HepG2 (cell line): Measurements from ENCODE around the gene XAF1. TPM values are rescaled to one million over a fixed set of nuclear protein-coding genes. Genes with fewer than 3 reads are reported as not detected.

Source experiments
- ARNT2 ChIP-seq: sonication (generic); formaldehyde crosslinking; IDR thresholded peaks from 2 replicates; pipeline ENCODE4 v1.8.0; 2022; ENCODE audit warnings: mild to moderate bottlenecking, low read depth, missing genetic modification reagents, moderate library complexity
- BCL6 ChIP-seq: IDR thresholded peaks from 2 replicates; pipeline ENCODE4 v1.6.1; 2016; ENCODE audit warnings: missing genetic modification reagents, missing compliant biosample characterization
- CBX1 ChIP-seq: IDR thresholded peaks from one replicate; pipeline ENCODE4 v1.6.1; 2016; ENCODE audit warnings: antibody characterized with exemption, low read depth
- CENPT ChIP-seq: sonication (generic); formaldehyde crosslinking; IDR thresholded peaks from 2 replicates; pipeline ENCODE4 v1.8.0; 2022; ENCODE audit warnings: low read depth, mild to moderate bottlenecking, moderate library complexity, missing genetic modification reagents
- KLF12 ChIP-seq: sonication (generic); formaldehyde crosslinking; IDR thresholded peaks from 2 replicates; pipeline ENCODE4 v1.4.0; 2020; ENCODE audit warnings: missing genetic modification reagents, borderline replicate concordance
- PAX8 ChIP-seq: sonication (generic); formaldehyde crosslinking; IDR thresholded peaks from 2 replicates; pipeline ENCODE4 v1.8.0; 2022; ENCODE audit warnings: mild to moderate bottlenecking, missing genetic modification reagents, borderline replicate concordance
- PBX3 ChIP-seq: sonication (generic); formaldehyde crosslinking; IDR thresholded peaks from 2 replicates; pipeline ENCODE4 v1.8.1; 2023; ENCODE audit warnings: missing genetic modification reagents, inconsistent platforms, borderline replicate concordance
- PHF21A ChIP-seq: sonication (generic); formaldehyde crosslinking; IDR thresholded peaks from 2 replicates; pipeline ENCODE4 v1.5.0; 2020; ENCODE audit warnings: mild to moderate bottlenecking, missing genetic modification reagents
- REPIN1 ChIP-seq: sonication (generic); formaldehyde crosslinking; IDR thresholded peaks from 2 replicates; pipeline ENCODE4 v1.8.0; 2022; ENCODE audit warnings: missing genetic modification reagents, low read depth, mild to moderate bottlenecking, borderline replicate concordance
- SOX13 ChIP-seq, 3 experiments: fragments of 450-650 bp in 1 of 3; sonication (generic) in 1 of 3; formaldehyde crosslinking in 1 of 3; IDR thresholded peaks in 2 of 3; conservative IDR thresholded peaks in 1 of 3; 2 replicates each; pipeline versions ENCODE4 v1.5.0 to v1.6.1; 2016 to 2020; ENCODE audit warnings: antibody characterized with exemption in 1 of 3, mild to moderate bottlenecking in 1 of 3, missing compliant biosample characterization in 1 of 3, missing genetic modification reagents in 1 of 3, moderate library complexity in 1 of 3
- ZFP37 ChIP-seq: sonication (generic); formaldehyde crosslinking; IDR thresholded peaks from 2 replicates; pipeline ENCODE4 v1.4.0; 2020; ENCODE audit warnings: missing genetic modification reagents, borderline replicate concordance
- ZFP90 ChIP-seq: sonication (generic); formaldehyde crosslinking; IDR thresholded peaks from 2 replicates; pipeline ENCODE4 v1.8.0; 2022; ENCODE audit warnings: missing genetic modification reagents, mild to moderate bottlenecking, inconsistent platforms, borderline replicate concordance
- ZHX2 ChIP-seq, 2 experiments: sonication (generic) in 1 of 2; formaldehyde crosslinking in 1 of 2; IDR thresholded peaks; 2 replicates each; pipeline versions ENCODE4 v1.6.1 to v1.9.0; 2014 to 2022; ENCODE audit warnings: antibody characterized with exemption in 1 of 2, borderline replicate concordance in 1 of 2, inconsistent platforms in 1 of 2, low read depth in 1 of 2, missing genetic modification reagents in 1 of 2
- ZNF552 ChIP-seq: sonication (generic); formaldehyde crosslinking; IDR thresholded peaks from 2 replicates; pipeline ENCODE4 v1.9.0; 2022; ENCODE audit warnings: missing genetic modification reagents, mild to moderate bottlenecking, borderline replicate concordance
- polyA plus RNA-seq, 8 experiments: library from polyadenylated mRNA; depleted of rRNA in 3 of 8; stranded (reverse) in 7 of 8; unstranded in 1 of 8; fragments of >200 nt; fragmentation: Illumina TruSeq in 4 of 8; extraction: Trizol in 4 of 8; gene quantifications; 2 replicates each; pipeline versions ENCODE4 v1.2.1 to v1.2.3, GENCODE V29; 2011 to 2016; ENCODE audit warnings: low read depth in 4 of 8, missing spikeins in 1 of 8, mixed read lengths in 1 of 8; ENCODE audit not compliant: insufficient read depth in 1 of 8
- total RNA-seq, 5 experiments: library from RNA; depleted of rRNA; stranded (reverse); fragments of >200 nt; fragmentation: Illumina TruSeq; extraction: Trizol; gene quantifications; 2 replicates each; pipeline ENCODE4 v1.2.3, GENCODE V29; 2016; ENCODE audit warnings: low read depth in 1 of 5
- TF ChIP-seq, protein P1 (sequence below): sonication (generic); formaldehyde crosslinking; conservative IDR thresholded peaks from 2 replicates; pipeline ENCODE4 v1.4.0; 2020; ENCODE audit warnings: missing genetic modification reagents
- TF ChIP-seq, protein P2 (sequence below): sonication (generic); formaldehyde crosslinking; IDR thresholded peaks from 2 replicates; pipeline ENCODE4 v1.5.1; 2020; ENCODE audit warnings: mild to moderate bottlenecking, missing genetic modification reagents, borderline replicate concordance
- TF ChIP-seq, protein P3 (sequence below): sonication (generic); formaldehyde crosslinking; IDR thresholded peaks from 2 replicates; pipeline ENCODE4 v1.4.0; 2020; ENCODE audit warnings: missing genetic modification reagents

The XAF1 gene
- total and polyA plus RNA-seq, 2 of the 13 experiments (the other 11 are each of a cell fraction or from before 2014, with no cell fraction given): 1.2 to 2.4 TPM

GRCh38 chr17:6711681-6712057 lies 44.2 kb upstream of the XAF1 start (continued):
- TF ChIP-seq ZFP90 (no peak; the same call in 1 of the 2 replicates), SOX13 (IDR thresholded peaks at IDR 0.05) (no peak), SOX13 (CRISPR knock-in tag; conservative IDR thresholded peaks at IDR 0.05 in 1 of 2, IDR thresholded peaks at IDR 0.05 in 1 of 2) (peak in 1 of 2 experiments; percentile 68; a peak in 2 of 4 replicates), PBX3 (no peak), REPIN1 (CRISPR knock-in tag) (no peak), BCL6 (peak; percentile 69), ZFP37 (no peak), CENPT (CRISPR knock-in tag) (no peak), ARNT2 (CRISPR knock-in tag) (no peak), CBX1 (no peak), ZNF552 (CRISPR knock-in tag) (no peak), PHF21A (CRISPR knock-in tag) (0 out of 2 replicates have a peak, but pooled peaks have one; percentile 9), PAX8 (no peak), ZHX2 (IDR thresholded peaks at IDR 0.05; ENCODE audit: low read depth) (no peak), ZHX2 (CRISPR knock-in tag; IDR thresholded peaks at IDR 0.05; ENCODE audit: borderline replicate concordance) (no peak), KLF12 (CRISPR knock-in tag) (no peak)
- TF ChIP-seq, protein P1, sequence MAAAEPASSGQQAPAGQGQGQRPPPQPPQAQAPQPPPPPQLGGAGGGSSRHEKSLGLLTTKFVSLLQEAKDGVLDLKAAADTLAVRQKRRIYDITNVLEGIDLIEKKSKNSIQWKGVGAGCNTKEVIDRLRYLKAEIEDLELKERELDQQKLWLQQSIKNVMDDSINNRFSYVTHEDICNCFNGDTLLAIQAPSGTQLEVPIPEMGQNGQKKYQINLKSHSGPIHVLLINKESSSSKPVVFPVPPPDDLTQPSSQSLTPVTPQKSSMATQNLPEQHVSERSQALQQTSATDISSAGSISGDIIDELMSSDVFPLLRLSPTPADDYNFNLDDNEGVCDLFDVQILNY (CRISPR knock-in tag): no peak
- TF ChIP-seq, protein P2, sequence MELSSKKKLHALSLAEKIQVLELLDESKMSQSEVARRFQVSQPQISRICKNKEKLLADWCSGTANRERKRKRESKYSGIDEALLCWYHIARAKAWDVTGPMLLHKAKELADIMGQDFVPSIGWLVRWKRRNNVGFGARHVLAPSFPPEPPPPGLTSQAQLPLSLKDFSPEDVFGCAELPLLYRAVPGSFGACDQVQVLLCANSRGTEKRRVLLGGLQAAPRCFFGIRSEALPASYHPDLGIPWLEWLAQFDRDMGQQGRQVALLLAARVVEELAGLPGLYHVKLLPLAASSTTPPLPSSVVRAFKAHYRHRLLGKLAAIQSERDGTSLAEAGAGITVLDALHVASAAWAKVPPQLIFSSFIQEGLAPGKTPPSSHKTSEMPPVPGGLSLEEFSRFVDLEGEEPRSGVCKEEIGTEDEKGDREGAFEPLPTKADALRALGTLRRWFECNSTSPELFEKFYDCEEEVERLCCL (CRISPR knock-in tag): no peak
- TF ChIP-seq, protein P3, sequence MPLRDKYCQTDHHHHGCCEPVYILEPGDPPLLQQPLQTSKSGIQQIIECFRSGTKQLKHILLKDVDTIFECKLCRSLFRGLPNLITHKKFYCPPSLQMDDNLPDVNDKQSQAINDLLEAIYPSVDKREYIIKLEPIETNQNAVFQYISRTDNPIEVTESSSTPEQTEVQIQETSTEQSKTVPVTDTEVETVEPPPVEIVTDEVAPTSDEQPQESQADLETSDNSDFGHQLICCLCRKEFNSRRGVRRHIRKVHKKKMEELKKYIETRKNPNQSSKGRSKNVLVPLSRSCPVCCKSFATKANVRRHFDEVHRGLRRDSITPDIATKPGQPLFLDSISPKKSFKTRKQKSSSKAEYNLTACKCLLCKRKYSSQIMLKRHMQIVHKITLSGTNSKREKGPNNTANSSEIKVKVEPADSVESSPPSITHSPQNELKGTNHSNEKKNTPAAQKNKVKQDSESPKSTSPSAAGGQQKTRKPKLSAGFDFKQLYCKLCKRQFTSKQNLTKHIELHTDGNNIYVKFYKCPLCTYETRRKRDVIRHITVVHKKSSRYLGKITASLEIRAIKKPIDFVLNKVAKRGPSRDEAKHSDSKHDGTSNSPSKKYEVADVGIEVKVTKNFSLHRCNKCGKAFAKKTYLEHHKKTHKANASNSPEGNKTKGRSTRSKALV (CRISPR knock-in tag): no peak
